NT2/D1 (cell line): Measurements from ENCODE around the gene BCAS3.

Experiments
- SUZ12 ChIP-seq: IDR thresholded peaks from 2 replicates; pipeline ENCODE4 v1.6.1; 2011; ENCODE audit not compliant: insufficient read length, insufficient read depth; ENCODE audit errors: extremely low read depth
- YY1 ChIP-seq: IDR thresholded peaks from 2 replicates; pipeline ENCODE4 v1.6.1; 2011; ENCODE audit not compliant: insufficient read length, insufficient read depth
- ZNF274 ChIP-seq: IDR thresholded peaks from 2 replicates; pipeline ENCODE4 v1.6.1; 2011; ENCODE audit warnings: mild to moderate bottlenecking, low read depth, low read length

- TF ChIP-seq YY1, result no peak
- no peak for TF ChIP-seq ZNF274
- TF ChIP-seq SUZ12, result no peak
Observed at GRCh38 chr17:61155590-61156237, 478.1 kb downstream of the BCAS3 start.
